ENCODE data around the gene GRIA3.

GRIA3 gene

GRCh38 chrX:123201720-123202119, 17.6 kb downstream of the GRIA3 start:
- no peak for DNase-seq

- no peak for DNase-seq
These were observed 18.4 kb downstream of the GRIA3 start for GRCh38 chrX:123202523-123202922.

- DNase-seq: no peak
These were observed 19.7 kb downstream of the GRIA3 start for GRCh38 chrX:123203772-123204171.

- no peak for DNase-seq
These were observed 22.1 kb downstream of the GRIA3 start for GRCh38 chrX:123206176-123206575.

GRCh38 chrX:123210252-123210651, 26.2 kb downstream of the GRIA3 start:
- no peak for DNase-seq

GRCh38 chrX:123215397-123216089, 31.5 kb downstream of the GRIA3 start:
- DNase-seq: no peak

- DNase-seq: no peak
These were observed 33.0 kb downstream of the GRIA3 start for GRCh38 chrX:123217077-123217476.

- no peak for DNase-seq
These were observed 33.6 kb downstream of the GRIA3 start for GRCh38 chrX:123217728-123218127.

GRCh38 chrX:123219916-123220315, 35.8 kb downstream of the GRIA3 start:
- no peak for DNase-seq

GRCh38 chrX:123222920-123223319, 38.8 kb downstream of the GRIA3 start:
- DNase-seq: no peak

GRCh38 chrX:123223409-123223808, 39.3 kb downstream of the GRIA3 start:
- DNase-seq: no peak

GRCh38 chrX:123223859-123224258, 39.8 kb downstream of the GRIA3 start:
- no peak for DNase-seq

- DNase-seq: no peak
These were observed 46.7 kb downstream of the GRIA3 start for GRCh38 chrX:123230798-123231197.

GRCh38 chrX:123236859-123237258, 52.8 kb downstream of the GRIA3 start:
- no peak for DNase-seq

- no peak for DNase-seq
These were observed 53.2 kb downstream of the GRIA3 start for GRCh38 chrX:123237271-123237670.

GRCh38 chrX:123254457-123254856, 70.4 kb downstream of the GRIA3 start:
- DNase-seq: no peak

- DNase-seq: no peak
These were observed 72.3 kb downstream of the GRIA3 start for GRCh38 chrX:123256378-123256777.

GRCh38 chrX:123260920-123261418, 76.9 kb downstream of the GRIA3 start:
- DNase-seq: no peak

GRCh38 chrX:123263270-123263669, 79.2 kb downstream of the GRIA3 start:
- no peak for DNase-seq

GRCh38 chrX:123263747-123264146, 79.7 kb downstream of the GRIA3 start:
- DNase-seq: no peak

- DNase-seq: no peak
These were observed 83.1 kb downstream of the GRIA3 start for GRCh38 chrX:123267220-123267619.

GRCh38 chrX:123271902-123272301, 87.8 kb downstream of the GRIA3 start:
- DNase-seq: no peak

- DNase-seq: no peak
These were observed 88.6 kb downstream of the GRIA3 start for GRCh38 chrX:123272630-123273029.

- DNase-seq: no peak
These were observed 90.7 kb downstream of the GRIA3 start for GRCh38 chrX:123274796-123275195.

- DNase-seq: no peak
These were observed 93.3 kb downstream of the GRIA3 start for GRCh38 chrX:123277347-123277746.
